Hematopoietic multipotent progenitor cell treated with erythropoietin and hydrocortisone succinate and interleukin-3 and kit ligand, for 15 days (in vitro differentiated cells): Measurements from ENCODE around the gene BAIAP2L1.
A peak's percentile ranks its signal among the peaks of the same experiment; 100 is the strongest.
"Not testable (repeated sequence)": the region's sequence is repeated elsewhere in the genome, so short reads cannot be mapped to it uniquely, and the experiment has no call there.

Experiments used
- DNase-seq: peaks from one replicate; pipeline ENCODE4 v3.0.0-alpha.2; 2015; ENCODE audit warnings: low spot score

The BAIAP2L1 gene

GRCh38 chr7:98400542-98401340 is at the start of gene BAIAP2L1:
Gene BAIAP2L1 (minus strand): TSS chr7:98401090. CDS start chr7:98400852, 238 bp downstream.
- DNase-seq, result peak; percentile 61

GRCh38 chr7:98448766-98449165 is 47.9 kb upstream of the BAIAP2L1 start:
- no peak for DNase-seq

- not testable (repeated sequence) for DNase-seq
Measured at GRCh38 chr7:98440992-98441391, 40.1 kb upstream of the BAIAP2L1 start.

GRCh38 chr7:98439484-98439883 is 38.6 kb upstream of the BAIAP2L1 start:
- no peak for DNase-seq

GRCh38 chr7:98434087-98434486 is 33.2 kb upstream of the BAIAP2L1 start:
- DNase-seq, result no peak

GRCh38 chr7:98429799-98430198 is 28.9 kb upstream of the BAIAP2L1 start:
- no peak for DNase-seq

GRCh38 chr7:98423043-98423442 is 22.2 kb upstream of the BAIAP2L1 start:
- DNase-seq, result no peak

GRCh38 chr7:98420966-98421612 is 20.2 kb upstream of the BAIAP2L1 start:
- DNase-seq, result peak; percentile 56

GRCh38 chr7:98419988-98420387 is 19.1 kb upstream of the BAIAP2L1 start:
- DNase-seq, result not testable (repeated sequence)

- not testable (repeated sequence) for DNase-seq
Measured at GRCh38 chr7:98419316-98419691, 18.4 kb upstream of the BAIAP2L1 start.

GRCh38 chr7:98418636-98419315 is 17.9 kb upstream of the BAIAP2L1 start:
- no peak for DNase-seq

- no peak for DNase-seq
Measured at GRCh38 chr7:98418271-98418635, 17.4 kb upstream of the BAIAP2L1 start.

GRCh38 chr7:98417604-98418270 is 16.8 kb upstream of the BAIAP2L1 start:
- DNase-seq, result not testable (repeated sequence)

- no peak for DNase-seq
Measured at GRCh38 chr7:98414205-98414900, 13.5 kb upstream of the BAIAP2L1 start.

GRCh38 chr7:98413655-98414054 is 12.8 kb upstream of the BAIAP2L1 start:
- DNase-seq, result not testable (repeated sequence)

GRCh38 chr7:98409843-98410242 is 9.0 kb upstream of the BAIAP2L1 start:
- DNase-seq, result no peak

- DNase-seq, result not testable (repeated sequence)
Measured at GRCh38 chr7:98408146-98408545, 7.3 kb upstream of the BAIAP2L1 start.

- DNase-seq, result no peak
Measured at GRCh38 chr7:98406827-98407226, 5.9 kb upstream of the BAIAP2L1 start.

GRCh38 chr7:98404840-98405239 is 4.0 kb upstream of the BAIAP2L1 start:
- no peak for DNase-seq

- DNase-seq, result no peak
Measured at GRCh38 chr7:98399890-98400541, 874 bp downstream of the BAIAP2L1 start.

- no peak for DNase-seq
Measured at GRCh38 chr7:98399462-98399861, 1.4 kb downstream of the BAIAP2L1 start.
